Fibroblast of lung (primary cell): ENCODE data around the gene CABLES2. TPM values are rescaled to one million over a fixed set of nuclear protein-coding genes. Genes with fewer than 3 reads are reported as not detected.

Experiments
- DNase-seq, 2 donors: peaks; one replicate each; pipeline versions ENCODE4 v3.0.0 to v3.0.0-alpha.2; 2010; ENCODE audit warnings: low read depth in 2 of 2
- H2AFZ ChIP-seq: 2 replicates; pipeline ENCODE4 v1.5.1; 2012; ENCODE audit warnings: low read length, control low read depth, inconsistent platforms
- H3K27ac ChIP-seq: 2 replicates; pipeline ENCODE4 v1.5.1; 2011; ENCODE audit warnings: low read length, control low read depth; ENCODE audit not compliant: insufficient read depth
- H3K27me3 ChIP-seq: 2 replicates; pipeline ENCODE4 v1.5.1; 2011; ENCODE audit warnings: mild to moderate bottlenecking, low read length; ENCODE audit not compliant: control insufficient read depth, insufficient read depth
- H3K36me3 ChIP-seq: 2 replicates; pipeline ENCODE4 v1.5.1; 2011; ENCODE audit warnings: low read length; ENCODE audit not compliant: control insufficient read depth, insufficient read depth
- H3K4me1 ChIP-seq: 2 replicates; pipeline ENCODE4 v1.5.1; 2011; ENCODE audit warnings: low read length; ENCODE audit not compliant: control insufficient read depth, insufficient read depth; ENCODE audit errors: extremely low read depth
- H3K4me2 ChIP-seq: 2 replicates; pipeline ENCODE4 v1.5.1; 2011; ENCODE audit warnings: low read length, control low read depth; ENCODE audit not compliant: insufficient read depth; ENCODE audit errors: extremely low read depth
- H3K4me3 ChIP-seq, 4 experiments: fragments of 200-600 bp in 1 of 4; sonication (generic) in 1 of 4; replicated peaks in 1 of 4; 2 replicates each; pipeline ENCODE4 v1.5.1; 2011 to 2016; ENCODE audit warnings: low read length in 4 of 4, low read depth in 3 of 4, mild to moderate bottlenecking in 3 of 4, control low read depth in 2 of 4, inconsistent platforms in 1 of 4, mixed read lengths in 1 of 4; ENCODE audit not compliant: insufficient read depth in 1 of 4; ENCODE audit errors: control extremely low read depth in 1 of 4
- H3K79me2 ChIP-seq: 2 replicates; pipeline ENCODE4 v1.5.1; 2012; ENCODE audit warnings: mild to moderate bottlenecking, low read length, inconsistent platforms; ENCODE audit not compliant: control insufficient read depth, insufficient read depth
- H3K9ac ChIP-seq: 2 replicates; pipeline ENCODE4 v1.5.1; 2011; ENCODE audit warnings: mild to moderate bottlenecking, low read length, control low read depth; ENCODE audit not compliant: insufficient read depth
- H3K9me3 ChIP-seq: 2 replicates; pipeline ENCODE4 v1.5.1; 2012; ENCODE audit warnings: low read depth, low read length; ENCODE audit not compliant: control insufficient read depth, insufficient read depth
- H4K20me1 ChIP-seq: 2 replicates; pipeline ENCODE4 v1.5.1; 2011; ENCODE audit warnings: low read length; ENCODE audit not compliant: control insufficient read depth, insufficient read depth; ENCODE audit errors: extremely low read depth
- CTCF ChIP-seq, 2 donors: IDR thresholded peaks in 1 of 2; conservative IDR thresholded peaks in 1 of 2; 1 replicate in 1 of 2; 2 replicates in 1 of 2; pipeline ENCODE4 v1.5.1; 2011 to 2012; ENCODE audit warnings: low read length in 2 of 2, control low read depth in 1 of 2, inconsistent platforms in 1 of 2, low read depth in 1 of 2, mild to moderate bottlenecking in 1 of 2
- EZH2 ChIP-seq: IDR thresholded peaks from 2 replicates; pipeline ENCODE4 v1.5.1; 2012; ENCODE audit warnings: low read length, control low read depth, mild to moderate bottlenecking; ENCODE audit errors: missing control alignments
- polyA plus RNA-seq, 2 donors: library from polyadenylated mRNA; depleted of rRNA in 1 of 2; stranded (reverse) in 1 of 2; unstranded in 1 of 2; fragments of >200 nt; gene quantifications; 2 replicates each; pipeline ENCODE4 v1.2.1, GENCODE V29; 2011 to 2012; ENCODE audit warnings: missing spikeins in 1 of 2
- total RNA-seq: library from RNA; depleted of rRNA; stranded (reverse); fragments of >200 nt; gene quantifications from 2 replicates; pipeline ENCODE4 v1.2.1, GENCODE V29; 2014

The CABLES2 gene
- total and polyA plus RNA-seq, 2 donors (not counting 1 experiment from before 2014, with no cell fraction given): 0.66 to 2.9 TPM

- Histone ChIP-seq H3K4me1 (no peaks in the 10 kb centered on the region), H3K4me2 (no peak overlapping the region), H3K4me3 (no peak overlapping the region), H3K9ac (no peak overlapping the region), H3K79me2 (peaks cover 9% of the 10 kb centered on the region), H3K27me3 (no peaks in the 10 kb centered on the region), H4K20me1 (no peaks in the 10 kb centered on the region), H3K36me3 (peaks cover 20% of the 10 kb centered on the region), H3K9me3 (no peaks in the 10 kb centered on the region), H2AFZ (no peak overlapping the region), H3K27ac (no peak overlapping the region)
- no peak for DNase-seq
- TF ChIP-seq EZH2: no peak
- TF ChIP-seq CTCF (conservative IDR thresholded peaks at IDR 0.05 in 1 of 2, IDR thresholded peaks at IDR 0.05 in 1 of 2; ENCODE audit: low read depth in 1 of 2, low read length in 2 of 2): no peak
These were observed 13.8 kb downstream of the CABLES2 start for GRCh38 chr20:62393335-62393665.

- no peaks in the 10 kb centered on the region for H4K20me1 ChIP-seq
- DNase-seq: no peak
- no peaks in the 10 kb centered on the region for H3K27me3 ChIP-seq
- H3K9ac ChIP-seq: no peak overlapping the region
- H3K27ac ChIP-seq: no peak overlapping the region
- no peaks in the 10 kb centered on the region for H3K9me3 ChIP-seq
- no peak for TF ChIP-seq EZH2
- no peak for TF ChIP-seq CTCF (conservative IDR thresholded peaks at IDR 0.05 in 1 of 2, IDR thresholded peaks at IDR 0.05 in 1 of 2; ENCODE audit: low read depth in 1 of 2, low read length in 2 of 2)
- H3K4me1 ChIP-seq: peaks cover 4% of the 10 kb centered on the region
- H3K4me3 ChIP-seq: no peak overlapping the region
- H3K4me2 ChIP-seq: no peak overlapping the region
- no peak overlapping the region for H2AFZ ChIP-seq
- peaks cover 15% of the 10 kb centered on the region for H3K79me2 ChIP-seq
- peaks cover 20% of the 10 kb centered on the region for H3K36me3 ChIP-seq
These were observed 14.3 kb downstream of the CABLES2 start for GRCh38 chr20:62392621-62393334.

GRCh38 chr20:62392077-62392418, 15.0 kb downstream of the CABLES2 start:
- Histone ChIP-seq H3K9ac (no peak overlapping the region), H3K9me3 (no peaks in the 10 kb centered on the region), H3K27ac (no peak overlapping the region), H3K4me2 (no peak overlapping the region), H3K4me3 (no peak overlapping the region), H2AFZ (no peak overlapping the region), H4K20me1 (no peaks in the 10 kb centered on the region), H3K79me2 (peaks cover 22% of the 10 kb centered on the region), H3K4me1 (peaks cover 5% of the 10 kb centered on the region), H3K27me3 (no peaks in the 10 kb centered on the region), H3K36me3 (peaks cover 20% of the 10 kb centered on the region)
- DNase-seq: no peak
- TF ChIP-seq EZH2 (no peak), CTCF (conservative IDR thresholded peaks at IDR 0.05 in 1 of 2, IDR thresholded peaks at IDR 0.05 in 1 of 2; ENCODE audit: low read depth in 1 of 2, low read length in 2 of 2) (no peak)
